GM18499 (cell line): Measurements from ENCODE around the gene SF3A1.

ENCODE experiments used
- ATAC-seq: cut with Tn5 transposase; IDR thresholded peaks from one replicate; pipeline ENCODE4 v1.9.1; 2021; ENCODE audit warnings: moderate number of reproducible peaks; ENCODE audit not compliant: insufficient read depth, unreplicated experiment

SF3A1 gene

DNA sequence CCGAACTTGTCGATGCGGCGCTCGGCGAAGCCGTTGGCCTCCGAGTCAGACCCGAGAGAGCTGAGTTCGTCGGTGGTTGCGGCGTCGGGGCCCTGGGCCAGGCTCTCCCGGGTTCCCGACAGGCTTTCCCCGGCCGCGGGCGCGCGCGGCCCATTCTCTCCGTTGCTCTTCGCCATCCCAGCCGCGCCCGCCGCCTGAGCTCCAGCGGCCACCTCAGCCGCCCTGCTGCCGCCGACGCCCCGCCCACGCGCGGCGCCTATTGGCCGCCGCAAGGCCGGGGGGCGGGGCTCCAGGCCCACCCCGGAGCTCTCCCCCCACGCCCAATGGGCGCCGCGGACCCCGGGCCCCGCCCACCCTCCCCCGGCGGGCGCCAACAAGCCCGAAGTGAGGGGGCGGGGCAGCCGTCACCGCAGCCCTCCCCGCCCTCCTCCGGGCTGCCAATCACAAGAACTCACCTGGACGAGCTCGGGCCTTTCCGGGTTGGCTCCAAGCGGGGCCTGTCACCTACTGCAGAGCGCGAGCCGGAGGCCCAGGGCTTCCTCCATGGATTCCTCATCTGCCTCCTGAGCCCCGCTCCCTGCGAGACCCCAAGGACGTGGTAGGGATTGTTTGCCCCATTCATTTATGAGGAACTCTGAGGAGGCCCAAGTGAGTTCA is 29.9 kb downstream of the SF3A1 start, which contains the start of gene TBC1D10A:
Gene TBC1D10A, minus strand, starts transcription at position 236 of the 657 bp plus-strand sequence. Its CDS starts 60 bp downstream, at position 176.
- ATAC-seq: peak; percentile 78

DNA sequence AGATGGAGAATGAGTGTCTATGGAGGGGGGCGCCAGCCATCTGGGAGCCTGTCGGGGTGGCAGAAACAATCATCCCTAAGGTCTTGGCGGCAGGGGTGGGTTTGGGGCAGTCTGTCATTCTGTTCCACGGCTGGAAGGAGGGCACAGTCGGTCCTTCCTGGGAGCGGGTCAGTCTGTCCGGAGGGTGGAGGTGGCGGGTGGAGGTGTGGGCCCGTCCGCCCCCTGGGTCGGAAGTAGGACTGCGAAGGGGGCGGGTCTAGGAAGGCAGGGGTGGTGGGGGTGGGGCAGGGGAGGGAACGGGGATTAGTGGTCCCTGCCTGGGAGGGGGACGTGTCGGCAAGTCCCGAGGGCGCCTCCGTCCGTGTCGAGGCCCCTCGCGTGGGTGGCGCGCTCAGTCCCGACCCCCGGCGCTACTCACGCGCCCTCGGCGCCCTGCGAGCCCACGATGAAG is 30.4 kb downstream of the SF3A1 start:
- ATAC-seq: no peak

DNA sequence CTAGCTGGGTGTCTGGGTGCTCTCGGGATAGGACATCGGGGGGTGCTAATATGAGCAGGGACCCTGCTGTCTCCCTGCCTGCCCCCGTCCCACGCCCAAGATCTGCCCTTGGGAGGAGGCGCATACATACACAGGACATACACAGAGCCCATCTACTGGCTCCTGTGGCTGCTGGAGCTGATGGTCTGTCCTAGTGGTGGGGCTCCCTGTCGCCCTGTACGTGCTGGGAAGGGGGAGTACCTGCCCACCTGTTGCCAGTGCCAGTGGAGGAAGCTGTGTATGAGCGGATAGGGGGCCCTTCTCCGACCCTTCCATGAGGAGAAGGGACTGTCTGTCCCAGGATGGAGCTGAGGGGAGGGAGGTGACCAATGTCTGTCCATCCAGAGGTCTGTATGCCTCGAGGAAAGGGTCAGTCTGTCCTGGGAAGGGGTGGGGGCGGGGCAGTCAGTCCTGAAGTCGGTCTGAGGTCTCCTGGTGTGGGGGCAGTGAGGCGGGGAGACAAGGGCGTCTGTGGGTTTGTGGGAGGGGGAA is 30.9 kb downstream of the SF3A1 start:
- ATAC-seq: no peak

DNA sequence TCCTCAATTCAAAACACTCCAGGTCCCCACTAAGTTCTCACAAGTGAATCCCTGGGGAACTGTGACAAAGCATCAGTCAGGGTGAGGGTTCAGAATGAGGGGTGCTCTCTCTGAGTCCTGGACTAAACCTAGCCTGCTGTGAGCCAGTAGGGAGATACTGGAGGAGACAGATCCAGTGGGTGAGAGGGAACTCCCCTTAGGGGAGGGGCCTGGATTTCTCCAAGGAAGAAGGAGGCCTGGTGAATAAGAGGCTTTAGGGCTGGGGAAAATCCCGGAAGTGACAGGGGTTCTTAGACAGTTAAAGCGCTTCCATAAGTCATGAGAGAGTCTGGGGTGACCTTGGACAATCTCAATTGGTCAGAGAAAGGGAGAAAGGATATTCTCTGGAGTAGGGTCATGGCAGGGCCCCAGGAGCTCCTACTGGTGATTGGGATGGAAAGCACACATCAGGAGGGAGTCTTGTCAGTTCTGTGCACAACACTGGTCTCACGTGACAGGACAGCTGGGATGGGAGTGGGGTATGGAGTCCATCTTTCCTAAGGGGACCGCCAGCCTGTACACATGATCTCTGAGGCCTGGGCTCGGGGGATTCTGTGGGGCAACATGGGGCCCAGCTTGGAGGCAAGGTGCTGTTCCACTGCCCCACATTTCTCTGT is 31.5 kb downstream of the SF3A1 start:
- no peak for ATAC-seq

DNA sequence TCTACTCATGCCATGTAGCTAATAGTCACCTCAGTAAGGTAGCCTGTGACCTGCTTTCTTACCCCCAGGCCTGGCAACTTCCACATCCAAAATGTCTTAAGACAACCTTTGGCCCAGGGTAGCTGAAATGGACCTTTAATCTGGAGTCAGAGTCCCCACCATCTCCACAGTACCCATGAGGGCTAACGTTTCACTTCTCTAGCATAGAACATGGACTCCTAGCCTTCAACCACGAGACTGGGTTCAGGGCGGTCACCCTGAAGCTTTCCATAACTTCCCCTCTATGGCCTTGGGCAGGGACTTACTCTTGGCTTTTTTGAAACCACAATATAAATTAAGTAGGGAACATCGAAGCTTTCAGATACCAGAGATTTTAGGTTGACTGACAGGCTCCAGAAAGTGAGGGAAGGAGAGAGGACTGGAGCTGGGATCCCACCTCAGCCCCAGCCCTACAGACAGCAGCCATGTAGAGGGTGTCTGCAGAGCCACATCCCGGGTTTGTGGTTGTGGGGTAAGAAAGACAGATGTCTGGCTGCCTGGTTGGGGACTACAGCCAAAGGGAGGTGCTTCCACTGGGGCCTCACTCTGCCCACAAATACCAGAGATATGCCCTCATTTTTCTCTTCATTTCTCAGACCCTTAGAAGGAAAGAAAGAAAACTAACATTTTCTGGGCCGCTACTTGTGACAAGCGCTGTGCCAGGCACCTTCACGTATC is 32.5 kb downstream of the SF3A1 start:
- no peak for ATAC-seq

DNA sequence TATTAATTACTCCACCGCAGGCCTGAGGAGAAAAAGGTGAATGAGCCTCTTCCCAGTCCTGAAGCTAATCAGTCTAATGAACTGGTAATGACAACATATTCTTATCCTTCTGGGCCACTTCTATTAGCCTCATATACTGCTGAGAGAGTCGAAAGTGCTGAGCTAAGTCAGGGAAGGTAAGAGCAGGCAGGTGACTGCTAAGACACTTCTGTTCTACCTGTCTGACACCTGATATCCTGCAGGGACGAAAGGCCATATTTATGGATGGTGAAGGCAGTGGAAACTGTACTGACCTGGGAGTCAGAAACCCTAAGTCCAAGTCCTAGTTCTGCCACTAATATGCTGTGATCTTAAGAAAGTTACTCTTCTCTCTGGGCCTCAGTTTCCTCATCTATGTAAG is 33.4 kb downstream of the SF3A1 start:
- ATAC-seq: no peak

DNA sequence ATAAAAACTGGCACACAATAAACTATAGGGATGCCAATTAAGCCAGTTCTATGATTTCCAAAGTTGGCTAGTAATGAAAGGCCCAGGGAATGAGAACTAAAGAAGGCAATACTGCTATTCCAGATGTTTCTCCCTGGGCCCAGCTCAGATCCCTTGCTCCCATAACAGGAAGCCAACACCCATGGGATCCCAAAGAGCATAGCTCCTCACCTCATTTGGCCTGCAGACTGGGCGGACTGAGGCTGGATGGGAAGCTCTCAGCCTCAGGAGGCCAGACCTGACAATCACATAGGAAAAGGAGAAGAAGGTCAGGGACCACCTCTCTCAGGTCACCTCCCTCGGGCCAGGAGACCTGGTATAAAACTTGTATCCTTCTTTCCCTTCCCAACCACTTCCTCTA is 35.2 kb downstream of the SF3A1 start:
- no peak for ATAC-seq

DNA sequence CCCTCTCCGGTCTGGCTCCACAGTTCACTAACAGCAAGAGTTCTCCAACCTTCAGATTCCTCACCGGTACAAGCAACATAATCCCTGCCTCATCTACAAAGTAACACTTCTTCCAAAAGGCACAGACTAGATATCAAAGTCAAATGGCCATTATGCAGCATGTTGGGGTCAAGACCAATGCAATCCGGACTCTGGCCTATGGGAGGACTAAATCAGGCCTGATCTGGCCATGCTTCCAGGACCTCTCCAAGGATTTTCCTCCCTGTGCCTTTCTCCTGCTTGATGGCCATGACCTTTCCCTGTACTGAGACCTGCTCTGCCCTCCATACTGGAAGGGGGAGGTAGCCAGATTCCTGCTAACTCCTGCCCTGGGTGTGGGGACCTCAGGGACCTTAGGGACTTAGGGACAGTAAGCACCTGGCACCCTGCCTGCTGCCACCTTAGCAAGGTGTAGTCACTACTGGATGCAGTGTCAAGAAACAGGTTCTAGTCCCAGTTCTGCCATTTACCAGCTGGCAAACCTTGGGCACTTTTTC is 36.6 kb downstream of the SF3A1 start:
- ATAC-seq: no peak

DNA sequence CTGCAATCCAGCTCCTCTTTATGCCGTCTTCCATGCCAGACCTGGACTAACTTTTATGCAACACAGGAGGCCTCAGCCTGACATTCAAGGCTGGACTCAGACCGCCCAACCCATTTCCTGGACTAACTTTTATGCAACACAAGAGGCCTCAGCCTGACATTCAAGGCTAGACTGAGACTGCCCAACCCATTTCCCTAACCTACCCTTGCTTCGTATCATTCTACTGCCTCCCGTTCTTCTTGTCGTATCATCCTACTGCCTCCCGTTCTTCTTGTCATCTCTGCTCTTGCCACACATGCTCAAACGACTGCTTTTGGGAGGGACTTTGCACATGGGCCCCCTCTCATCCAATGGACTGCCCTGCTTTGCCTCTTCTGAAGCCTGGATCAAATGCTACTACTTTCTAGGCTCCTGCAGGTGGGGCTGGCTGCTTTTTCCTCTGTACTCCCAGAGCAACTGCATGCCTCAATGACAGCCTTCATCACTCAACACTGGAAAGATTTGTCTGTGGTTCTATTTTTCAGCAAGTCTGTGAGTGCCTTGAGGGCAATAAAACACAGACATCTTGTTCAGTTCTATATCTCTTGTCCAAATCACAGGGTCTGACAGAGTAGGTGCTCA is 37.8 kb downstream of the SF3A1 start:
- no peak for ATAC-seq

DNA sequence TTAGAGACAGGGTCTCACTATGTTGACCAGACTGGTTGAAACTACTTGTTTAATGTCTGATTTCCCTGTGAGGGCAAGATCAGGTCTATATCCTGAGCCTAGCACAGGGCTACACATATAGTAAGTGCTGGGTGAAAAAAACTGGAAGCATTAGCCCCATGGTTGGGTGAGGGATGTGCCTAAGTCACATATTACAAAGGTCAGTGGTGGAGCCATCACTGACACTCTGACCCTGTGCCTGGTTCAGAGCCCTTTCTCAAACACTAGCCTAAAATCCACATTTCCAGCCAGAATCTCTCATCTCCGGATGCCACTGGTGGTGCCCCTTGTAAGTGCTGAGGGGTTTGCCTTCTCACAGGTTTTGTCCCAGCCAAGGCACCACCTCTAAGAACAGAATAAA is 38.9 kb downstream of the SF3A1 start:
- ATAC-seq: no peak

DNA sequence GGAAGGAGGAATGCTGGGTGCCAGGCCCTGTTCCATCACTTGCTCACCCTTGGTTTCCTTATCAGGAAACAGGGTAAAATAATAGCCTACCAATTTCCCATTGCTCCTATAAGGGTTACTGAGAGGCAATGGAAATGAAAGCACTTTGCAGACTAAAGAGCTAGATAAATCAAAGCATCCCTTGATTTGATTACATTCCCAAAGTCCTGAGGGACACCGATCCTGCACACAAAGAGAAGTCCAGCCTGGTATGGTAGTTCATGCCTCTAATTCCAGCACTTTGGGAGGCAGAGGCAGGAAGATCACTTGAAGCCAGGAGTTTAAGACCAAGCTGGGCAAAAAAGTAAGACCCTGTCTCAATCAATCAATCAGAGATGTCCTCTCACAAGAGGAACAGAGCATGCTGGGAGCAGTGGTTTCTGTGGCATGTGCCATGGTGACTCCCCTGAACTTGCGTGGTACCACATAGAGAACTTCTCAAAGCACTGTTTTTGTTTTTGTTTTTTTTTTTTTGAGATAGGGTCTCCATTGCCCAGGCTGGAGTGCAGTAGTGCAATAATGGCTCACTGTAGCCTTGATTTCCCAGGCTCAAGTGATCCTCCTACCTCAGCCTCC is 40.6 kb downstream of the SF3A1 start:
- ATAC-seq: no peak

DNA sequence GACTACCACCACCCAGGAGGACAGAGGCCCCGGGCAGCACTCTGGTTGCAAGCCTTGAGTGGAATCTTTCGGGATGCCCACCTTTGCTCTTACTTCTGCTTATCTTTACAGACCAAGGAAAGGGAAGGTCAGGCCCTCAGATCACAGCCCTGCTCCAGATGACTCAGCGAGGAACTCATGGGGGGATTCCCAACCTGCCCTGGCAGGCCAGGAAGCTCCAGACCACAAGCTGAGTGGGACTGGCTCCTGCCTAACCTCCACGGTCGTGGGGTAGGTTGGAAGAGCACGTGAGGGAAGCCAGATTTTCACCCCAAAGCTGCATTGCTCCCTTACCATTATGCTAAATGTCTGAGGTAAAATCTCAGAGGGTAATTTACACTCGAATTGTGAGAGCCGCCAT is 41.8 kb downstream of the SF3A1 start:
- no peak for ATAC-seq

DNA sequence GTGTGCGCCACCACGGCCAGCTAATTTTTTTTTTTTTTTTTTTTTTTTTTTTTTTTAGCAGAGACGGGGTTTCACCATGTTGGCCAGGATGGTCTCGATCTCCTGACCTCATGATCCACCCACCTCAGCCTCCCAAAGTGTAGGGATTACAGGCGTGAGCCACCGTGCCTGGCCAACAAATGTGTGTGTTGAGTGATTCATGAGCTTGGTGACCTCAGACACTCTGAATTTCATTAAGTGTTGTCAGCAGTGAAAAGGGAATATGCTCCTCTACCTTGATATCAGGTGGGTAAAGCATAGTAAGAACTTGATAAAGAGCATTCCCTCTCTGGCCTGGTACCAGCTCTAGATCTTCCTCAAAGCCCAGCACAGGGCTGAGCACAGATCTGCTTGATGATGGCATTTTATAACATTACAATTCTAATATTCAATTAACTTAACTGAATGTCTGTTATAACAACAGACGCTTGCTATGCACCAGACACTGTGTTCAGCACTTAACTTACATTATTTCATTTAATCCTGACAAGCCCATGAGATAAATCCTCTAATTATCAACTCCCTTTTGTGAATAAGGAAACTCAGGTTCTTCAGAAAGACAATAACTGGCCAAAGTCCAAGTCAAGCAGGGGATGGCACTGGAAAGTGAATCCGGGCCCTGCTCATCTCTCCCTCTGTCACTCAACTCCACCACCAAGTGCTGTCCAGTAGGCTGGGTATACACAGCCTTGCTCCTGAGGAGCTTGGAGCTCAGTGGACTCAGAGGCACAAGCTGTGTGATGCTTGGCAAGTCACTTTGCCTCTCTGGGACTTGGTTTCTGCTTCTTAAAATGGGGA is 42.9 kb downstream of the SF3A1 start:
- ATAC-seq: no peak

DNA sequence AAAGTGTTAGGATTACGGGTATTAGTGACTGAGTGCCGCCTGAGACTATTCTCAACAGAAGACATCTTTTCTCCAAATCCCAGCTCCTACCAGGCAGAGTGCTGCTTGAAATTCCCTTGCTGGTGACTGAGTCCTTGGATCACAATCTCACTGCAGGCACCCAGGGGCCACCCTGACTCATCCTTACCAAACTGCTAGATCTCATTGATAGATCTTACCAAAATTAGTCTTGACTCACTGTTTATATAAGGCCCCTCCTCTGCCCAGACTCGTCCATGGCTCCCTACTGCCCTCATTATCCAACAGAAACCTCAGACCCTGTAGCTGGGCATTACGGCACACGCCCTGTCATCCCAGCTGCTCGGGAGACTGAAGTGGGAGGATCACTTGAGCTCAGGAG is 44.6 kb downstream of the SF3A1 start:
- no peak for ATAC-seq

DNA sequence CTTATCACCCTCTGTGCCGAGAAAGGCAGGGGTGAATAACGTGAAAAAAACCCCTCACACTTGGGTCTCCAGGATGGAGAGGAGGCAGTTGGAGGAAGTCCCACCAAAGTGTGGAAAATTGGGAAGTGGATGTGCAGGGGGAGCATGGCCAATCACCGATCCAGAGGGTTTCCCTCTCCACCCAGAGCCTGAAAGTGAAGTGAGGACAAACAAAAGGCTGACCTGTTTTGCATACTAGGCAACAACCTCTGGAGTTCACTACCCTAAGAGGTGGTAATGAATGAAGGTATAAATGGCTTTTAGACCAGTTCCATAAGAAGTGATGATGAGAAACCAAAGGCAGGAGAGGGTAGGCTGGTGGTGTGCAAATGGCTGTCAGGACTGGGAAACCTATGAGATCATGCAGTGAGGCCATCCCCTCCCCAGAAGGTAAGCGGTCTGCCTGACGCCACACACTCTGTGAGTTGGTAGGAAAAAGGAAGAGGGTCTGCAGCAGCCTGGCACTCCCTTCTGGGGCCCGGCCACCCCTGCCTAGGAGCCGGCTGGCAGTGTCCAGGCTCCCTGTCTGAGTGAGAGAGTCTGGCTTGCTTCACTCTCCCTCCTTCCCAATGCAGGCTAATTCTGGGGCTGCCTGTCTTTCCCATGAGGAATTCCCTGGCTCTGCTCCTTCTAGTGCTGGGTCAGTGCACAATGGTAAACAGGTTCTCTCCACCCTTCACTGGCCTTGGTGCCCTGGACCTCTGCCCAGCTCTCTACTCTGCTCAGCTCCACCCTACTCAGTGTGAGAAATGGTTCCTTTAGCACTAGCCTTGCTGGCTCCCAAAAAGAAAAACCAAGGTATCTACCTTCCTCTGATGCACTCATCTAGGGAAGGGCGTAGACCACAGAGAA is 45.6 kb downstream of the SF3A1 start:
- ATAC-seq: no peak

DNA sequence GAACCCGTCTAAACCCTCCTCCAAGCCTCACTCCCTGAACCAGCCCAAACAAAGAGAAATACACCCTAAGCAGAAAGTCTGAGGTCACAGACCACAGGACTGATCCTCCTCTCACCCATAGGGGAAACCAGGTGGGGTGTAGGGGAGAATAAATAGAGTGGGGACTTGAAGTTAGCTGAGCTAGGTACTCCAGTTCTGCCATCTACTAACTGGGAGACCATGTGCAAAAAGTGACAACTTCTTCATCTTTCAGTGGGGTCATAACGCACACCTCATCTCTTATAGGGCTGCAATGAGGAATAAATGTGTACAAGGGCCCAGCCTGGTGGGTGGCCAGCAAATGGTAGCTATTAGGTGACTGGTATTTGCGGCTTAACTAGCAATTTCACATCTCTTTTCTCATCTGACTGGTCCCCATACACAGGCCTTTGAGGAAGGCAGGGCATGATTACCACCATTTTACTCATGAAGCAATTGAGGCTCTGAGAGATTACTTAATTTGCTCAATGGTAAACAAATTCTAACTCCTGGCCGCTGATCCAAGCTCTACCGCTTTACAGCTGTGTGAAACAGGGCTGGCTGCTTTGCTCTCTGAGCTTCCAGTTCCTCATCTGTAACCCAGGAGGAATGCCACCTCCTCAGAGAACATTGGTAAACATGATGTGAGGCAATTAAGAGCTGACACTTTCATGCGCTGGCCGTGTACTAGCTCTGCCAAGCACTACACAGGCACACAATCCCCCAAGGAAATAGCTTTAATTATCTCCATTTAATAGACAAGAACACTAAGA is 46.5 kb downstream of the SF3A1 start:
- no peak for ATAC-seq

DNA sequence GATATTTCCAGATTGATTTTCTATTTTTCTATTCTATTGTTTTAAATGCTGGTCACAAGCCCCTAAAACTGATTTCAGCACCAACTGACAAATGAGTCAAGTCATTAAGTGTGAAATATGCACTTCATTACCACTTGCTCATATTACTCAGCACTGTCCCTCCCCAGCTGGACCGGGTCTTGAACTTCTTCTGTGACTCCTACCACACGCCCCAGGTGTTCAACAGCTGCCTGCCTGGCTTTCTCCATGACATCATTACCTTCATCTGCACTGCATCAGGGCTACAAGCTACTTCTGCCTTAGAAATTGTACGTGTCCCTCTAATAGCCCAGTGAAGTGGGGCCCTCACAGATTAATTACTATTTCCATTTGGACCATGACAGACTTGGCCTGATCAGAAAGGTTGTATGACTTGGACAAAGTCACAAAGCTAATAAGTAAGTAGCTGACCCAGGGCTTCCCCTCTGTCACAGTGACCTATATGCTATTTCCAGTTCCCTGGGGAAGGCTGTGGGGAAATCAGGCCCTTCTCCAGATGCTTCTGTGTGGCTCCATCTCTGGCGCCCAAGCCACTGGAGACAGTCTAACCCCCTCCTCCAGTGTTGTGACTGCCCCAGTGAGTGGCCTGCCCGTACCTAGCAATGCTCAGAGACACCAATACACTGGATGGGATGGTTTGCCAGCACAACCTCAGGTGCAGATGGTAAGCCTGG is 48.0 kb downstream of the SF3A1 start:
- no peak for ATAC-seq
